NCI-H146 treated with DMSO at 0.1 percent for 48 hours (cell line): ENCODE results near the gene CAMTA1.
A peak's percentile ranks its signal among the peaks of the same experiment; 100 is the strongest.
"Not testable (repeated sequence)": the region's sequence is repeated elsewhere in the genome, so short reads cannot be mapped to it uniquely, and the experiment has no call there.

Experiments
- DNase-seq: peaks from one replicate; lab custom pipeline; 2025; ENCODE audit not compliant: unreplicated experiment; lab: John Stamatoyannopoulos, UW

The CAMTA1 gene

GRCh38 chr1:6902153-6902552 is 116.9 kb downstream of the CAMTA1 start:
- no peak for DNase-seq

- no peak for DNase-seq
These were observed 119.4 kb downstream of the CAMTA1 start for GRCh38 chr1:6904476-6905170.

- DNase-seq, result no peak
These were observed 120.1 kb downstream of the CAMTA1 start for GRCh38 chr1:6905331-6905730.

GRCh38 chr1:6905790-6906189 is 120.5 kb downstream of the CAMTA1 start:
- DNase-seq, result no peak

GRCh38 chr1:6906783-6907182 is 121.5 kb downstream of the CAMTA1 start:
- no peak for DNase-seq

- DNase-seq, result no peak
These were observed 121.9 kb downstream of the CAMTA1 start for GRCh38 chr1:6907201-6907600.

GRCh38 chr1:6907676-6908434 is 122.6 kb downstream of the CAMTA1 start:
- no peak for DNase-seq

- no peak for DNase-seq
These were observed 124.1 kb downstream of the CAMTA1 start for GRCh38 chr1:6909401-6909800.

GRCh38 chr1:6909857-6910256 is 124.6 kb downstream of the CAMTA1 start:
- DNase-seq, result peak; percentile 1

GRCh38 chr1:6911021-6911941 is 126.0 kb downstream of the CAMTA1 start:
- DNase-seq, result no peak

GRCh38 chr1:6911974-6912373 is 126.7 kb downstream of the CAMTA1 start:
- no peak for DNase-seq

GRCh38 chr1:6912518-6912917 is 127.3 kb downstream of the CAMTA1 start:
- DNase-seq, result no peak

- no peak for DNase-seq
These were observed 127.8 kb downstream of the CAMTA1 start for GRCh38 chr1:6913086-6913485.

- DNase-seq, result no peak
These were observed 129.5 kb downstream of the CAMTA1 start for GRCh38 chr1:6914706-6915105.

GRCh38 chr1:6915999-6916565 is 130.8 kb downstream of the CAMTA1 start:
- no peak for DNase-seq

GRCh38 chr1:6917067-6917466 is 131.8 kb downstream of the CAMTA1 start:
- DNase-seq, result no peak

GRCh38 chr1:6918186-6918924 is 133.1 kb downstream of the CAMTA1 start:
- no peak for DNase-seq

GRCh38 chr1:6918925-6919511 is 133.8 kb downstream of the CAMTA1 start:
- DNase-seq, result no peak

- DNase-seq, result not testable (repeated sequence)
These were observed 136.3 kb downstream of the CAMTA1 start for GRCh38 chr1:6921506-6921905.
